Fibroblast of skin of back (primary cell): ENCODE measurements around the gene OR5H14.

Experiments used
- DNase-seq: peaks from one replicate; pipeline ENCODE4 v3.0.0-alpha.2; 2013

The OR5H14 gene

GRCh38 chr3:98199020-98199419 is 51.7 kb downstream of the OR5H14 start:
- DNase-seq: no peak
